ENCODE results near the gene TTN.

GRCh38 chr2:178514664-178515063, 292.6 kb downstream of the TTN start:
- TF ChIP-seq NKRF (conservative IDR thresholded peaks at IDR 0.05): no peak
- TF ChIP-seq, protein P1, sequence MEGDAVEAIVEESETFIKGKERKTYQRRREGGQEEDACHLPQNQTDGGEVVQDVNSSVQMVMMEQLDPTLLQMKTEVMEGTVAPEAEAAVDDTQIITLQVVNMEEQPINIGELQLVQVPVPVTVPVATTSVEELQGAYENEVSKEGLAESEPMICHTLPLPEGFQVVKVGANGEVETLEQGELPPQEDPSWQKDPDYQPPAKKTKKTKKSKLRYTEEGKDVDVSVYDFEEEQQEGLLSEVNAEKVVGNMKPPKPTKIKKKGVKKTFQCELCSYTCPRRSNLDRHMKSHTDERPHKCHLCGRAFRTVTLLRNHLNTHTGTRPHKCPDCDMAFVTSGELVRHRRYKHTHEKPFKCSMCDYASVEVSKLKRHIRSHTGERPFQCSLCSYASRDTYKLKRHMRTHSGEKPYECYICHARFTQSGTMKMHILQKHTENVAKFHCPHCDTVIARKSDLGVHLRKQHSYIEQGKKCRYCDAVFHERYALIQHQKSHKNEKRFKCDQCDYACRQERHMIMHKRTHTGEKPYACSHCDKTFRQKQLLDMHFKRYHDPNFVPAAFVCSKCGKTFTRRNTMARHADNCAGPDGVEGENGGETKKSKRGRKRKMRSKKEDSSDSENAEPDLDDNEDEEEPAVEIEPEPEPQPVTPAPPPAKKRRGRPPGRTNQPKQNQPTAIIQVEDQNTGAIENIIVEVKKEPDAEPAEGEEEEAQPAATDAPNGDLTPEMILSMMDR (IDR thresholded peaks at IDR 0.05 in 2 of 3, conservative IDR thresholded peaks at IDR 0.05 in 1 of 3; ENCODE audit: control insufficient read depth in 2 of 3, extremely low read depth in 1 of 3, insufficient read depth in 1 of 3, low read depth in 3 of 3, low read length in 3 of 3): no peak
- TF ChIP-seq SPI1 (IDR thresholded peaks at IDR 0.05; ENCODE audit: borderline replicate concordance, insufficient read depth, low read depth, low read length): no peak
- no peak for TF ChIP-seq HDAC2 (IDR thresholded peaks at IDR 0.05)
- TF ChIP-seq BHLHE40 (IDR thresholded peaks at IDR 0.05; ENCODE audit: borderline replicate concordance in 1 of 2, low read depth in 2 of 2, low read length in 1 of 2): no peak
- no peak for TF ChIP-seq KDM1A (IDR thresholded peaks at IDR 0.05; ENCODE audit: borderline replicate concordance)
- TF ChIP-seq POLR2A (IDR thresholded peaks at IDR 0.05; ENCODE audit: low read depth, low read length): no peak
- TF ChIP-seq, protein P2, sequence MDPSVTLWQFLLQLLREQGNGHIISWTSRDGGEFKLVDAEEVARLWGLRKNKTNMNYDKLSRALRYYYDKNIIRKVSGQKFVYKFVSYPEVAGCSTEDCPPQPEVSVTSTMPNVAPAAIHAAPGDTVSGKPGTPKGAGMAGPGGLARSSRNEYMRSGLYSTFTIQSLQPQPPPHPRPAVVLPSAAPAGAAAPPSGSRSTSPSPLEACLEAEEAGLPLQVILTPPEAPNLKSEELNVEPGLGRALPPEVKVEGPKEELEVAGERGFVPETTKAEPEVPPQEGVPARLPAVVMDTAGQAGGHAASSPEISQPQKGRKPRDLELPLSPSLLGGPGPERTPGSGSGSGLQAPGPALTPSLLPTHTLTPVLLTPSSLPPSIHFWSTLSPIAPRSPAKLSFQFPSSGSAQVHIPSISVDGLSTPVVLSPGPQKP (IDR thresholded peaks at IDR 0.05; ENCODE audit: low read depth, low read length): no peak

Measured in GM12878 (cell line).